Hepatocyte (in vitro differentiated cells): ENCODE measurements around the gene TREML1. TPM values are rescaled to one million over a fixed set of nuclear protein-coding genes. Genes with fewer than 3 reads are reported as not detected.

ENCODE experiments used
- DNase-seq: peaks from one replicate; pipeline ENCODE4 v3.0.0-alpha.2; 2016; ENCODE audit warnings: low spot score
- H2AFZ ChIP-seq: fragments of 200-600 bp; sonication (generic); 2 replicates; pipeline ENCODE4 v1.6.0; 2016; ENCODE audit warnings: antibody characterized with exemption, mild to moderate bottlenecking
- H3K27ac ChIP-seq: fragments of 200-600 bp; sonication (generic); 2 replicates; pipeline ENCODE4 v1.5.1; 2016; ENCODE audit warnings: mild to moderate bottlenecking
- H3K27me3 ChIP-seq: fragments of 200-600 bp; sonication (generic); 2 replicates; pipeline ENCODE4 v1.6.1; 2016
- H3K36me3 ChIP-seq: fragments of 200-600 bp; sonication (generic); replicated peaks from 2 replicates; pipeline ENCODE4 v1.5.1; 2016; ENCODE audit warnings: low read depth; ENCODE audit not compliant: insufficient read depth
- H3K4me1 ChIP-seq: fragments of 200-600 bp; sonication (generic); 2 replicates; pipeline ENCODE4 v1.5.1; 2016; ENCODE audit warnings: mild to moderate bottlenecking, moderate library complexity; ENCODE audit not compliant: insufficient read depth
- H3K4me2 ChIP-seq: fragments of 200-600 bp; sonication (generic); 2 replicates; pipeline ENCODE4 v1.6.0; 2016
- H3K4me3 ChIP-seq: fragments of 200-600 bp; sonication (generic); 2 replicates; pipeline ENCODE4 v1.5.1; 2016; ENCODE audit warnings: mild to moderate bottlenecking
- H3K79me2 ChIP-seq: fragments of 200-600 bp; sonication (generic); 2 replicates; pipeline ENCODE4 v1.6.0; 2017; ENCODE audit warnings: mild to moderate bottlenecking
- H3K9me2 ChIP-seq: fragments of 200-600 bp; sonication (generic); replicated peaks from 2 replicates; pipeline ENCODE4 v1.6.0; 2017; ENCODE audit warnings: mild to moderate bottlenecking; ENCODE audit not compliant: insufficient read depth
- H3K9me3 ChIP-seq: fragments of 200-600 bp; sonication (generic); 2 replicates; pipeline ENCODE4 v1.5.1; 2016; ENCODE audit warnings: low read depth, mild to moderate bottlenecking
- H4K20me1 ChIP-seq: fragments of 200-600 bp; sonication (generic); 2 replicates; pipeline ENCODE4 v1.6.0; 2016; ENCODE audit warnings: mild to moderate bottlenecking; ENCODE audit not compliant: insufficient read depth, poor library complexity, severe bottlenecking
- EZH2 ChIP-seq: fragments of 200-600 bp; sonication (generic); IDR thresholded peaks from 2 replicates; pipeline ENCODE4 v1.6.1; 2016; ENCODE audit warnings: antibody characterized with exemption, mild to moderate bottlenecking, borderline replicate concordance
- EZH2phosphoT487 ChIP-seq: fragments of 200-600 bp; sonication (generic); IDR thresholded peaks from one replicate; pipeline ENCODE4 v1.6.1; 2018; ENCODE audit warnings: antibody characterized with exemption, mild to moderate bottlenecking, low read depth, moderate library complexity; ENCODE audit not compliant: unreplicated experiment, severe bottlenecking
- WGBS: methylation state at CpG from one replicate; pipeline ENCODE4 v1.1.6; 2016; ENCODE audit warnings: low lambda C conversion rate; ENCODE audit errors: missing lambda C conversion rate; 5-methylcytosine and 5-hydroxymethylcytosine counted together
- polyA plus RNA-seq: library from polyadenylated mRNA; unstranded; fragments of >200 nt; fragmentation: Nextera tagmentation; extraction: Ambion mirVana; gene quantifications from 2 replicates; pipeline ENCODE4 v1.2.1, GENCODE V29; 2016
- total RNA-seq: library from RNA; depleted of rRNA; stranded (reverse); fragments of >200 nt; gene quantifications from 2 replicates; pipeline ENCODE4 v1.2.3, GENCODE V29; 2014
- TF ChIP-seq, protein P1 (sequence below): fragments of 200-600 bp; sonication (generic); IDR thresholded peaks from 2 replicates; pipeline ENCODE4 v1.5.1; 2016; ENCODE audit warnings: antibody characterized with exemption, mild to moderate bottlenecking; ENCODE audit not compliant: poor library complexity

TREML1 gene
- total and polyA plus RNA-seq, 2 experiments from 2014 or later: not detected

DNA sequence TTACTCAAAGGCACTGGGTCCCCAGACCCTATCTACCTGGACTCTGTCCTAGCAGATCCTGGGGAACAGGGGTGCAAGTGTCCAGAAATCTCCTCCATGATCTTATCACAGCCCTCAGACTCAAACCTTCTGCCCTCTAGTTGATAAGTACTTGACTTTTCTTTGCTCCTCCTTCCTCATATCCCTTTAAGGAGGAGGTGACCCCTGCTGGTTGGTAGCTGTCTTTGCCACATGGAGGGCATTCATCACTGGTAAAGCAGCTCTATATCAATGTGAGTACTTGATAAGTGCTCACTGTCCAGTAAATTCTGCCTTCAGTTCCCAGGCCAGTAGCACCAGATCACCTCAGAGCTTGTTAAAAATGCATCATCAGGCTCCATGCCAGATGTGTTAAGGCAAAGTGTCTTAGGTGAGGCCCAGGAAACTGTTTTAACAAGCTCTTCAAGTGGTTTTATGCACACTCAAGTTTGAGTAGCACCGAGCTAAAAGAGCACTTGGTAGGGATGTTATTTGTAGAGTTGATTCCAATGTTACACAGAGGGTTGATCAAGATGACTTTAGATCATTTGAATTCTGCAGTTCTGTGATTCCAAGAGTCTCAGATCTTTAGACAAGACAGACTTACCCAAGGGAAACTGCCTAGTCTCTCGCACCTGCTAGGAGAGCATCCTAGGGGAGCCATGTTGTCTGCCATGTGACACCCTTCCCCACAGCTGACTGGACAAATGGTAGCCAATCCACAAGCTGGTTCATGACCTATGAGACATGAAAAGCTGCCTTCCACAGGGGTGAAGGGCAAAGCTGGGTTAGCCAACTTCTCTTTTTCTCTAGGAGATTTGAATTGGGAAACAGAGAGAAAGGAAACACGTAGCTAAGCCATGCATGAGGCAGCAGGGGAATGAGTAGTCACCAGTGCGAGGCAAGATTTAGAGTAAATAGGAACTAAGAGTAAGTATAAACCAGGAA, 28.2 kb upstream of the TREML1 start:
- Histone ChIP-seq H3K9me3 (no peaks in the 10 kb centered on the region), H3K4me2 (no peak overlapping the region), H3K9me2 (no peaks in the 10 kb centered on the region), H3K27ac (no peak overlapping the region), H2AFZ (no peak overlapping the region), H3K79me2 (no peaks in the 10 kb centered on the region), H3K27me3 (peaks cover 4% of the 10 kb centered on the region), H3K4me1 (no peaks in the 10 kb centered on the region), H4K20me1 (no peaks in the 10 kb centered on the region), H3K36me3 (no peaks in the 10 kb centered on the region), H3K4me3 (no peak overlapping the region)
- WGBS: 79% methylated on average over 4 of the region's 4 CpGs
- TF ChIP-seq, protein P1, sequence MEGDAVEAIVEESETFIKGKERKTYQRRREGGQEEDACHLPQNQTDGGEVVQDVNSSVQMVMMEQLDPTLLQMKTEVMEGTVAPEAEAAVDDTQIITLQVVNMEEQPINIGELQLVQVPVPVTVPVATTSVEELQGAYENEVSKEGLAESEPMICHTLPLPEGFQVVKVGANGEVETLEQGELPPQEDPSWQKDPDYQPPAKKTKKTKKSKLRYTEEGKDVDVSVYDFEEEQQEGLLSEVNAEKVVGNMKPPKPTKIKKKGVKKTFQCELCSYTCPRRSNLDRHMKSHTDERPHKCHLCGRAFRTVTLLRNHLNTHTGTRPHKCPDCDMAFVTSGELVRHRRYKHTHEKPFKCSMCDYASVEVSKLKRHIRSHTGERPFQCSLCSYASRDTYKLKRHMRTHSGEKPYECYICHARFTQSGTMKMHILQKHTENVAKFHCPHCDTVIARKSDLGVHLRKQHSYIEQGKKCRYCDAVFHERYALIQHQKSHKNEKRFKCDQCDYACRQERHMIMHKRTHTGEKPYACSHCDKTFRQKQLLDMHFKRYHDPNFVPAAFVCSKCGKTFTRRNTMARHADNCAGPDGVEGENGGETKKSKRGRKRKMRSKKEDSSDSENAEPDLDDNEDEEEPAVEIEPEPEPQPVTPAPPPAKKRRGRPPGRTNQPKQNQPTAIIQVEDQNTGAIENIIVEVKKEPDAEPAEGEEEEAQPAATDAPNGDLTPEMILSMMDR: peak; percentile 63
- TF ChIP-seq EZH2phosphoT487: no peak
- peak; percentile 76 for DNase-seq

DNA sequence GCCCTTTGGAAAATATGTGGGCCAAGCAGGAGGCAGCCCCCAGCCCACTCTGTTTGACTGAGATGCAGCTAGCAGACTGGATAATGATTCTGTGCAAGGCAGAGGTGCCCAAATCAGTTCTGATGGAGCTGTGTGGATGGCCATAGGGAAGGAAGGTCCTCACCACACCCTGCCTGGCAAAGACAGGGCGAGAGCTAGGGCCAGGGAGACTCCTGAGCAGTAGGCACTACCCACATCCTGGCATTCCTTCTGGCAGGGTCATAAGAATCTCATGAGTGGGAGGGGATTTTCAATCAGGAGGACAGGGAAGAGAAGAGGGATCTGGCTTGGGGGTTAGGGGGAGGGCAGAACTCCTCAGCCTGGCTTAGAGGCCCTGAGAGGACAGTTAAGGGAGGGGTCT, 27.4 kb upstream of the TREML1 start:
- Histone ChIP-seq H3K27ac (no peak overlapping the region), H3K27me3 (peaks cover 11% of the 10 kb centered on the region), H3K36me3 (no peaks in the 10 kb centered on the region), H3K79me2 (no peaks in the 10 kb centered on the region), H2AFZ (no peak overlapping the region), H4K20me1 (no peaks in the 10 kb centered on the region), H3K9me3 (no peaks in the 10 kb centered on the region), H3K4me3 (no peak overlapping the region), H3K4me1 (no peaks in the 10 kb centered on the region), H3K9me2 (no peaks in the 10 kb centered on the region), H3K4me2 (no peak overlapping the region)
- no peak for DNase-seq
- TF ChIP-seq, protein P1: no peak
- TF ChIP-seq EZH2 (no peak), EZH2phosphoT487 (no peak)
- WGBS: 64% methylated on average over 1 of the region's 1 CpG

DNA sequence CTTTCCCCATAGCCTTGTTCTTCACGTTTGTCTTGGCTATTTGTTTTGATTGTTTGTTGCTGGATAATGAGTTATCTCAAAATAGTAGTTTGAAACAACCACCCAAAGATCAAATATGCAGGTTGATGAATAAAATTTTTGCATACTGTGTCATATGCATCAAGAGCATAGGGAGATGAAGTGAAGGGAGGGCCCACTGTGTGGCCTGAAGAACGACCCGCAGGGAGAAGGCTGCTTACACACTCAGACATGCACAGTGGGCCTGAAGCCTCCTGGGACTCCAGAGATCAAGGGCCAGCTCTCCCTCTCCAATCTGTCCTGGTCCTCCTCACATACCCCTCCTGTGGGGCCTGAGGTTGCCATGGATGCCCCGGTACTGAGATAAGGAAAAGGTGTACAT, 25.0 kb upstream of the TREML1 start:
- Histone ChIP-seq H3K4me1 (no peaks in the 10 kb centered on the region), H4K20me1 (no peaks in the 10 kb centered on the region), H3K27me3 (peaks cover 19% of the 10 kb centered on the region), H3K27ac (no peak overlapping the region), H3K79me2 (no peaks in the 10 kb centered on the region), H2AFZ (no peak overlapping the region), H3K9me2 (no peaks in the 10 kb centered on the region), H3K9me3 (no peaks in the 10 kb centered on the region), H3K4me2 (no peak overlapping the region), H3K36me3 (no peaks in the 10 kb centered on the region), H3K4me3 (no peak overlapping the region)
- TF ChIP-seq EZH2 (no peak), EZH2phosphoT487 (no peak)
- TF ChIP-seq, protein P1: no peak
- DNase-seq: no peak
- 80% methylated on average over 4 of the region's 4 CpGs for WGBS
